ENCODE results near the gene AMZ1. TPM values are rescaled to one million over a fixed set of nuclear protein-coding genes. Genes with fewer than 3 reads are reported as not detected.

Gene AMZ1
- total and polyA plus RNA-seq, 2 donors (not counting 1 experiment from before 2014, with no cell fraction given): 0.26 to 0.33 TPM

- no peaks in the 10 kb centered on the region for H3K79me2 ChIP-seq (ENCODE audit: control insufficient read depth, insufficient read depth, low read length)
Measured at GRCh38 chr7:2708041-2708440, 20.0 kb downstream of the AMZ1 start.

GRCh38 chr7:2708547-2709310, 20.7 kb downstream of the AMZ1 start:
- Histone ChIP-seq H3K9ac (ENCODE audit: insufficient read depth, low read length) (no peak overlapping the region), H3K36me3 (ENCODE audit: control insufficient read depth, insufficient read depth, low read length) (no peaks in the 10 kb centered on the region), H3K27ac (ENCODE audit: insufficient read depth, low read length) (no peak overlapping the region), H3K27me3 (ENCODE audit: control insufficient read depth, insufficient read depth, low read length) (no peaks in the 10 kb centered on the region), H3K4me1 (ENCODE audit: control insufficient read depth, extremely low read depth, insufficient read depth, low read length) (peaks cover 2% of the 10 kb centered on the region), H3K4me2 (ENCODE audit: extremely low read depth, insufficient read depth, low read length) (no peak overlapping the region), H3K79me2 (ENCODE audit: control insufficient read depth, insufficient read depth, low read length) (no peaks in the 10 kb centered on the region), H4K20me1 (ENCODE audit: control insufficient read depth, extremely low read depth, insufficient read depth, low read length) (no peaks in the 10 kb centered on the region), H3K9me3 (ENCODE audit: control insufficient read depth, insufficient read depth, low read depth, low read length) (no peaks in the 10 kb centered on the region), H2AFZ (ENCODE audit: low read length) (no peak overlapping the region), H3K4me3 (replicated peaks in 1 of 4; ENCODE audit: control extremely low read depth in 1 of 4, insufficient read depth in 1 of 4, low read depth in 3 of 4, low read length in 4 of 4) (no peak overlapping the region)
- DNase-seq (ENCODE audit: low read depth in 2 of 2): no peak
- TF ChIP-seq EZH2 (IDR thresholded peaks at IDR 0.05; ENCODE audit: low read length, missing control alignments): no peak
- TF ChIP-seq CTCF (conservative IDR thresholded peaks at IDR 0.05 in 1 of 2, IDR thresholded peaks at IDR 0.05 in 1 of 2; ENCODE audit: low read depth in 1 of 2, low read length in 2 of 2): no peak

More at GRCh38 chr7:2708041-2708440, 20.0 kb downstream of the AMZ1 start:
- no peaks in the 10 kb centered on the region for H4K20me1 ChIP-seq (ENCODE audit: control insufficient read depth, extremely low read depth, insufficient read depth, low read length)
- no peaks in the 10 kb centered on the region for H3K9me3 ChIP-seq (ENCODE audit: control insufficient read depth, insufficient read depth, low read depth, low read length)
- H3K4me3 ChIP-seq (replicated peaks in 1 of 4; ENCODE audit: control extremely low read depth in 1 of 4, insufficient read depth in 1 of 4, low read depth in 3 of 4, low read length in 4 of 4): no peak overlapping the region
- H2AFZ ChIP-seq (ENCODE audit: low read length): no peak overlapping the region
- H3K4me1 ChIP-seq (ENCODE audit: control insufficient read depth, extremely low read depth, insufficient read depth, low read length): no peaks in the 10 kb centered on the region
- H3K36me3 ChIP-seq (ENCODE audit: control insufficient read depth, insufficient read depth, low read length): no peaks in the 10 kb centered on the region
- H3K4me2 ChIP-seq (ENCODE audit: extremely low read depth, insufficient read depth, low read length): no peak overlapping the region
- TF ChIP-seq EZH2 (IDR thresholded peaks at IDR 0.05; ENCODE audit: low read length, missing control alignments) (no peak), CTCF (conservative IDR thresholded peaks at IDR 0.05 in 1 of 2, IDR thresholded peaks at IDR 0.05 in 1 of 2; ENCODE audit: low read depth in 1 of 2, low read length in 2 of 2) (no peak)
- H3K27ac ChIP-seq (ENCODE audit: insufficient read depth, low read length): no peak overlapping the region
- no peaks in the 10 kb centered on the region for H3K27me3 ChIP-seq (ENCODE audit: control insufficient read depth, insufficient read depth, low read length)
- no peak for DNase-seq (ENCODE audit: low read depth in 2 of 2)
- no peak overlapping the region for H3K9ac ChIP-seq (ENCODE audit: insufficient read depth, low read length)

- no peak overlapping the region for H3K4me3 ChIP-seq (replicated peaks in 1 of 4; ENCODE audit: control extremely low read depth in 1 of 4, insufficient read depth in 1 of 4, low read depth in 3 of 4, low read length in 4 of 4)
- TF ChIP-seq CTCF (conservative IDR thresholded peaks at IDR 0.05 in 1 of 2, IDR thresholded peaks at IDR 0.05 in 1 of 2; ENCODE audit: low read depth in 1 of 2, low read length in 2 of 2): peak; percentile 54 to 85
- no peak for TF ChIP-seq EZH2 (IDR thresholded peaks at IDR 0.05; ENCODE audit: low read length, missing control alignments)
- H3K36me3 ChIP-seq (ENCODE audit: control insufficient read depth, insufficient read depth, low read length): no peaks in the 10 kb centered on the region
- no peak overlapping the region for H3K4me2 ChIP-seq (ENCODE audit: extremely low read depth, insufficient read depth, low read length)
- peak in 1 of 2 donors; percentile 40 for DNase-seq (ENCODE audit: low read depth in 2 of 2)
- no peak overlapping the region for H3K9ac ChIP-seq (ENCODE audit: insufficient read depth, low read length)
- no peak overlapping the region for H2AFZ ChIP-seq (ENCODE audit: low read length)
- no peaks in the 10 kb centered on the region for H4K20me1 ChIP-seq (ENCODE audit: control insufficient read depth, extremely low read depth, insufficient read depth, low read length)
- H3K27ac ChIP-seq (ENCODE audit: insufficient read depth, low read length): no peak overlapping the region
- no peaks in the 10 kb centered on the region for H3K9me3 ChIP-seq (ENCODE audit: control insufficient read depth, insufficient read depth, low read depth, low read length)
- H3K27me3 ChIP-seq (ENCODE audit: control insufficient read depth, insufficient read depth, low read length): no peaks in the 10 kb centered on the region
- peaks cover 2% of the 10 kb centered on the region for H3K4me1 ChIP-seq (ENCODE audit: control insufficient read depth, extremely low read depth, insufficient read depth, low read length)
- no peaks in the 10 kb centered on the region for H3K79me2 ChIP-seq (ENCODE audit: control insufficient read depth, insufficient read depth, low read length)
Measured at GRCh38 chr7:2709553-2710285, 21.7 kb downstream of the AMZ1 start.
